Glutamatergic neuron (in vitro differentiated cells): Measurements from ENCODE around the gene STK10. TPM values are rescaled to one million over a fixed set of nuclear protein-coding genes. Genes with fewer than 3 reads are reported as not detected.

Source experiments
- DNase-seq: peaks from one replicate; pipeline ENCODE4 v3.0.0; 2022
- H3K27ac Mint-ChIP-seq: one replicate; pipeline ENCODE4 v1.8.0; 2020; ENCODE audit warnings: mild to moderate bottlenecking, mixed read lengths, inconsistent platforms; ENCODE audit not compliant: unreplicated experiment
- H3K27me3 Mint-ChIP-seq: one replicate; pipeline ENCODE4 v1.8.0; 2020; ENCODE audit warnings: mild to moderate bottlenecking, moderate library complexity, mixed read lengths, inconsistent platforms; ENCODE audit not compliant: unreplicated experiment
- H3K36me3 Mint-ChIP-seq: one replicate; pipeline ENCODE4 v1.8.0; 2020; ENCODE audit warnings: mild to moderate bottlenecking, mixed read lengths, inconsistent platforms; ENCODE audit not compliant: unreplicated experiment
- H3K4me1 Mint-ChIP-seq: one replicate; pipeline ENCODE4 v1.8.0; 2020; ENCODE audit warnings: mild to moderate bottlenecking, low read depth, mixed read lengths, inconsistent platforms; ENCODE audit not compliant: unreplicated experiment
- H3K4me3 Mint-ChIP-seq: one replicate; pipeline ENCODE4 v1.8.0; 2020; ENCODE audit warnings: mild to moderate bottlenecking, mixed read lengths, inconsistent platforms; ENCODE audit not compliant: unreplicated experiment
- H3K9me3 Mint-ChIP-seq: one replicate; pipeline ENCODE4 v1.8.0; 2020; ENCODE audit warnings: mild to moderate bottlenecking, moderate library complexity, mixed read lengths, inconsistent platforms; ENCODE audit not compliant: unreplicated experiment
- CTCF ChIP-seq: fragments of 200-600 bp; sonication (generic); IDR thresholded peaks from one replicate; pipeline ENCODE4 v1.5.0; 2021; ENCODE audit not compliant: partially characterized antibody, unreplicated experiment
- total RNA-seq: library from RNA; stranded (reverse); fragmentation: NEBNext Ultra II Directional; extraction: Animal tissue kit (Norgen Biotek cat#: 25700); gene quantifications from one replicate; pipeline ENCODE4 v1.2.1, GENCODE V29; 2021; ENCODE audit not compliant: unreplicated experiment

The STK10 gene
- total RNA-seq, 1 donor from 2014 or later: 84.7 TPM

DNA sequence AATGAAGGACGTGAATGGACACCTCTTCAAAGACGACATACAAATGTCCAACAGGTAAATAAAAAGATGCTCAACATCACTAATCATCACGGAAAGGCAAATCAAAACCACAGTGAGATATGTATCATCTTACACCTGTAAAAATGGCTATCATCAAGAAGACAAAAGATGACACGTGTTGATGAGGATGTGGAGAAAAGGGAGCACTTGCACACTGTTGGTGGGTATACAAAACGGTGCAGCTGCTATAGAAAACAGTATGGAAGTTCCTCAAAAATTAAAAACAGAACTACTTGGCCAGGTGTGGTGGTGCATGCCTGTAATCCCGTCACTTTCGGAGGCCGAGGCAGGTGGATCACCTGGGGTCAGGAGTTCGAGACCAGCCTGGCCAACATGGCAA, 47.9 kb downstream of the STK10 start:
- no peak overlapping the region for H3K4me3 Mint-ChIP-seq
- H3K9me3 Mint-ChIP-seq: peaks cover 12% of the 10 kb centered on the region
- no peak for TF ChIP-seq CTCF
- peaks cover 5% of the 10 kb centered on the region for H3K27me3 Mint-ChIP-seq
- no peak overlapping the region for H3K27ac Mint-ChIP-seq
- H3K36me3 Mint-ChIP-seq: peaks cover 5% of the 10 kb centered on the region
- H3K4me1 Mint-ChIP-seq: peaks cover 37% of the 10 kb centered on the region
- no peak for DNase-seq

DNA sequence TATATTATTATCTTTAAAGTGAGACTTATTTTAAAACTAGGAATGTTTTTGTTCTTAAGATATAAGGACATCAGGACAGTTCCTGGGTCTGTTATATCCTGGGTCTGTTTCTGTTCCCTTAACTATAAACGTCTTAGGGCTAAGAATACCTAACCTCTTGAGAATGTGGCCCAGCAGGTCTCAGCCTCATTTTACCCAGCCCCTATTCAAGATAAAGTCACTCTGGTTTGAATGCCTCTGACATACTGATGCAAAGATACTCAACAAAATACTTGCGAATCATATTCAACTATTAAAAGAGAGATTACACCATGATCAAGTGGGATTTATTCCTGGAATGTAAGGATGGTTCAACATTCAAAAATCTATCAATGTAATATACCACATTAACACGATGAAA, 51.0 kb downstream of the STK10 start:
- H3K36me3 Mint-ChIP-seq: peaks cover 5% of the 10 kb centered on the region
- peaks cover 13% of the 10 kb centered on the region for H3K4me1 Mint-ChIP-seq
- H3K9me3 Mint-ChIP-seq: peaks cover 7% of the 10 kb centered on the region
- no peak overlapping the region for H3K4me3 Mint-ChIP-seq
- no peak for TF ChIP-seq CTCF
- H3K27me3 Mint-ChIP-seq: peaks cover 5% of the 10 kb centered on the region
- no peak overlapping the region for H3K27ac Mint-ChIP-seq
- no peak for DNase-seq

DNA sequence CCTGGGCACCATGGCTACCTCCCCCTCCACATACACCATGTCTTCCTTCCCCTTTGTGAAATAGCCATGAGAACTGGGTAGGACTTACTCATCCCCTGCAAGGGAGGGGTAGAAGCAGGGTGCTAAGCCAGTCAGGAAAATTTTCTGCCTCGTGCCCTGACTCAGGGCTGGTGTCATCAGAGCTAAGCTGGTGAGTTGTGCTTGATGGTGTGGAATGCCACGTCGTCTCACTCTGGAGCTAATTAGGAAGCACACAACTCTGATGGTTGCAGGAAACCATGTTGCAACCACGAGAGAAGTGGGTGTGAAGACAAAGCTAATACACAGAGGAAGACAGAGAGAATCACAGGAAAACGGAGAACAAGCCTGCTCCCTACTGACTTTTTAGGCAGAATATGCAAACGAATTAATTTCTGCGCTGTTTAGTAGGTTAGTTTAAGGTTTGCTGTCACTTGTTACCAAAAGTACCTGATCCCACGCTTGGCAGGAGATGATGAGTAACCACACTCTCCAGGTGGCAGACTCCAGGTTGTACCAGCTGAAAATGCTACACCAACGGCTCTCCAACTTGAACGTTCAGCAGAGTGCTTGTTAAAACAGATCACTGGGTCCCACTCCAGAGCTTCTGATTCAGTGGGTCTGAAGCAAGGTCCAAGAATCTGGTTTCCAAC, 54.5 kb downstream of the STK10 start:
- Mint-ChIP-seq H3K4me1 (no peaks in the 10 kb centered on the region), H3K9me3 (peaks cover 8% of the 10 kb centered on the region), H3K27ac (no peak overlapping the region)

DNA sequence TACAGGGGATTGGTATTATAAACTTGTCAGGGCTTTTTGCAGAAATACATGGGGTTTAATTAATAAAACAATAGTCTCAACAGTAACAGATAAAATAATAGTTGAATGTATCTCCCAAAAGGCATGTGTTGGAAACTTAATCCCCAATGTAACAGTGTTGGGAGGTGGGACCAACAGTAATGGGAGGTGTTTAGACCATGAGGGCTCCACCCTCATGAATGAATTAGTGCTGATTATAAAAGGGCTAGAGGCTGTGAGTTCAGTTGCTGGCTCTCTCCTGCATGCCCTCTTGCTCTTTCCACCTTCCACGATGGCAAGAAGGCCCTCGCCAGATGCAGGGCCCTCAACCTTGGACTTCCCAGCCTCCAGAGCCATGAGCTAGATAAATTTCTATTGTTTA, 56.3 kb downstream of the STK10 start:
- Mint-ChIP-seq H3K4me3 (no peak overlapping the region), H3K27ac (no peak overlapping the region), H3K4me1 (no peaks in the 10 kb centered on the region), H3K36me3 (no peaks in the 10 kb centered on the region), H3K27me3 (peaks cover 6% of the 10 kb centered on the region), H3K9me3 (peaks cover 9% of the 10 kb centered on the region)
- TF ChIP-seq CTCF: no peak
- no peak for DNase-seq

More for the DNA sequence above, 54.5 kb downstream of the STK10 start:
- DNase-seq: no peak
- Mint-ChIP-seq H3K4me3 (no peak overlapping the region), H3K36me3 (peaks cover 5% of the 10 kb centered on the region), H3K27me3 (peaks cover 7% of the 10 kb centered on the region)
- no peak for TF ChIP-seq CTCF

DNA sequence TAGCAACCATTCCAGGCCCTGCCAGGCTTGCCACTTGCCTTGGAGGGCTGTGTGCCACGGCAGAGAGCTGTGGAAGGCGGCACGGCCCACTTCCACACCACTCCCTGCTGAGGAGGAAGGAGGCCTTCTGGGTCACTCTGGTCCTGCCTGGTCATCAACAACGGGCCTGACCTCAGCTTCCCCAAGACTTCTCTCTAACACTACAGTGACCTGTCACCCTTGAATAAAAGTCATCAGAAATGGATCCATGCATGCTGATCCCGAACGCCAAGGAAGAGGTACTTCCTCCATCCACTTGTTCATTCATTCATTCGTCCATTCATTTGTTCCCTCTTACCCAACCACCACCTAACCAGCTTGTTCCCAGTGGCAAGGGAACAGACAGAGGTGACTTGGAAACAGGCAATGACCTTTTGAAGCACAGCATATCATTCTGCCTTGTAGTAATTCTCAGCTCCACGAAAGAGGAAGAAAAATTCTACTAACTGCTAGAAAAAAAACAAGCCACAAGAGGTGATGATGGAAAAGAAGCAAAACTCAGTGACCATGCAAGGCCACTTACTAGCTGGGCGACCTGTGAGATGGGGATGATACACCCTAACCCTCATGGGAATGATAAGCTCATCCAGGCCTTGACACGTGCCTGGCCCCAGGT, 58.6 kb downstream of the STK10 start:
- no peaks in the 10 kb centered on the region for H3K4me1 Mint-ChIP-seq
- H3K27me3 Mint-ChIP-seq: peaks cover 3% of the 10 kb centered on the region
- peaks cover 1% of the 10 kb centered on the region for H3K36me3 Mint-ChIP-seq
- TF ChIP-seq CTCF: no peak
- H3K27ac Mint-ChIP-seq: no peak overlapping the region
- DNase-seq: no peak
- H3K9me3 Mint-ChIP-seq: peaks cover 7% of the 10 kb centered on the region
- no peak overlapping the region for H3K4me3 Mint-ChIP-seq
